ENCODE results near the gene IPO11.

The IPO11 gene

DNA sequence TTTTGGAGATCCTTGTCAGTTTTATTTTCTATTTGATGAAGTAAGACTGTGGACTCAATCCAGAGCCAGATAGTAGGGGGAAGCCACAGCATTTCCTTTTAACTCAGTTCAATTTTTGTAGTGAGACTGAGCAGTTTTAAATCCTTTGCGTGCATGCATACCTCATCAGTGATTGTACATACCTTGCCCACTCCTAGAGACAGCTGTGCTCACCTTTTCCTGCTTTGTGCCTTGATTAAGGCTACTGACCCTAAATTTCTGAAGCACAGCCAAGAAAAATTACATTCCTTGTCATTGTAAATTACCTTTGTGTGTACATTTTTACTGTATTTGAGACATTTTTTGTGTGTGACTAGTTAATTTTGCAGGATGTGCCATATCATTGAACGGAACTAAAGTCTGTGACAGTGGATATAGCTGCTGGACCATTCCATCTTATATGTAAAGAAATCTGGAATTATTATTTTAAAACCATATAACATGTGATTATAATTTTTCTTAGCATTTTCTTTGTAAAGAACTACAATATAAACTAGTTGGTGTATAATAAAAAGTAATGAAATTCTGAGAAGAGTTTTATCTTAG, 26.7 kb upstream of the IPO11 start:
- TF ChIP-seq POLR2A (IDR thresholded peaks at IDR 0.05; ENCODE audit: low read depth, low read length) (no peak), SPI1 (IDR thresholded peaks at IDR 0.05; ENCODE audit: low read depth, low read length) (no peak), TAF1 (IDR thresholded peaks at IDR 0.05; ENCODE audit: low read depth, low read length) (no peak), POLR2AphosphoS5 (IDR thresholded peaks at IDR 0.05; ENCODE audit: low read depth, low read length) (no peak), POU2F2 (IDR thresholded peaks at IDR 0.05; ENCODE audit: low read depth, low read length) (no peak), PAX5 (IDR thresholded peaks at IDR 0.05; ENCODE audit: insufficient read depth, low read length, severe bottlenecking) (no peak)
- DNase-seq (ENCODE audit: insufficient read length, low spot score) (no peak), FAIRE-seq (no peak)

GRCh38 chr5:62386824-62387223, 25.7 kb upstream of the IPO11 start:
- FAIRE-seq (no peak), DNase-seq (ENCODE audit: insufficient read length, low spot score) (no peak)
- no peak for TF ChIP-seq POLR2AphosphoS5 (IDR thresholded peaks at IDR 0.05; ENCODE audit: low read depth, low read length)
- no peak for TF ChIP-seq SPI1 (IDR thresholded peaks at IDR 0.05; ENCODE audit: low read depth, low read length)
- no peak for TF ChIP-seq PAX5 (IDR thresholded peaks at IDR 0.05; ENCODE audit: insufficient read depth, low read length, severe bottlenecking)
- no peak for TF ChIP-seq TAF1 (IDR thresholded peaks at IDR 0.05; ENCODE audit: low read depth, low read length)
- no peak for TF ChIP-seq POLR2A (IDR thresholded peaks at IDR 0.05; ENCODE audit: low read depth, low read length)
- no peak for TF ChIP-seq POU2F2 (IDR thresholded peaks at IDR 0.05; ENCODE audit: low read depth, low read length)

GRCh38 chr5:62395210-62395950, 17.2 kb upstream of the IPO11 start:
- FAIRE-seq (no peak), DNase-seq (ENCODE audit: insufficient read length, low spot score) (no peak)
- TF ChIP-seq SPI1 (IDR thresholded peaks at IDR 0.05; ENCODE audit: low read depth, low read length), result no peak
- no peak for TF ChIP-seq PAX5 (IDR thresholded peaks at IDR 0.05; ENCODE audit: insufficient read depth, low read length, severe bottlenecking)
- no peak for TF ChIP-seq POU2F2 (IDR thresholded peaks at IDR 0.05; ENCODE audit: low read depth, low read length)
- no peak for TF ChIP-seq TAF1 (IDR thresholded peaks at IDR 0.05; ENCODE audit: low read depth, low read length)
- TF ChIP-seq POLR2AphosphoS5 (IDR thresholded peaks at IDR 0.05; ENCODE audit: low read depth, low read length), result no peak
- TF ChIP-seq POLR2A (IDR thresholded peaks at IDR 0.05; ENCODE audit: low read depth, low read length), result no peak

DNA sequence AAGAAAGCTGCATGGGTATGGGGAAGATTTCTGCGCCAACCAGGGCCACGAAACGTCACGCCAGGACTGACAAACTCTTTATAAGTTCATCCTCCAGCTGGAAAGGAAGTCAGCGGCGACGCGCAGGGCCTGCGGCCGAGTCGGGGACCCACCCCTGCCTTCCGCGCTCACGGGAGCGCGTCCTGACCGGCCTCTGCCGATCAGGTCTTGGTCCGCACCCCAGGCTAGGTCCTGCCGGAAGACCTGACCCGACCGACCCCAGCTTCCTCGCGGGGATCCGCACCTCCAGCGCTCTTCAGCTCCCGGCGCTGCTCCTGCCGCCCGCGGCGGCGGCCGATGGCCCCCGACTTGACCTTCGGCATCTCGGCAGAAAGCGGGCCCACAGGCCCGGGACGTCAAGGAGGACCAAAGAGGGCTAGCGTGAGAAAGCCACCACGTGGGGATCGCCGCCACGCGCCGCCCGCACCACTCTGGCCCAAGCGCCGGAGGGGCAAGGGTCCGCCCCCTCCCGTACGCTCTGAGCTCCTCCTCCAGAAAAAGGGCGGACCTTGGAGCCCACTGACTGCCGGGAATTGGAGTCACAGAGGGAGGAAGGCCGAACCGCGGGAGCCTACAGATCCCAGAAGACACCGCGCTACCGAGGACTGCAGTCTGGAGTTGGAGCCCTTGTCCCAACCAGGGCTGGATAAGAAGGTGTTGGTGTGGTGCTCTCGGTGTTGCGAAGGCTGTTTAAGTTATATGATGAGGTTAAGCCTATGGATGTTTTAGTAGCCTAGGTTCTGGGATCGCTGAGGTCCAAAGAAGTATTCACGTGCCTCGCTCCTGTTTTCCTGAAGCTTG, 8.9 kb upstream of the IPO11 start, which contains the start of gene DIMT1:
DIMT1 (minus strand) TSS at position 495 of the 840 bp plus-strand sequence; CDS start at position 362, 133 bp downstream.
- TF ChIP-seq SPI1 (IDR thresholded peaks at IDR 0.05; ENCODE audit: low read depth, low read length), result peak; percentile 58; the same call in 1 of the 2 replicates
- peak; percentile 3 for TF ChIP-seq PAX5 (IDR thresholded peaks at IDR 0.05; ENCODE audit: insufficient read depth, low read length, severe bottlenecking)
- TF ChIP-seq POLR2AphosphoS5 (IDR thresholded peaks at IDR 0.05; ENCODE audit: low read depth, low read length), result peak; percentile 86
- 0 out of 2 replicates have a peak, but pooled peaks have one; percentile 19 for TF ChIP-seq POU2F2 (IDR thresholded peaks at IDR 0.05; ENCODE audit: low read depth, low read length)
- TF ChIP-seq POLR2A (IDR thresholded peaks at IDR 0.05; ENCODE audit: low read depth, low read length), result peak; percentile 82
- TF ChIP-seq TAF1 (IDR thresholded peaks at IDR 0.05; ENCODE audit: low read depth, low read length), result peak; percentile 50
- FAIRE-seq (peak; percentile 95), DNase-seq (ENCODE audit: insufficient read length, low spot score) (peak; percentile 88)

GRCh38 chr5:62413711-62414110, 1.1 kb downstream of the IPO11 start:
- TF ChIP-seq POLR2AphosphoS5 (IDR thresholded peaks at IDR 0.05; ENCODE audit: low read depth, low read length) (no peak), POU2F2 (IDR thresholded peaks at IDR 0.05; ENCODE audit: low read depth, low read length) (no peak), POLR2A (IDR thresholded peaks at IDR 0.05; ENCODE audit: low read depth, low read length) (no peak)
- FAIRE-seq (no peak), DNase-seq (ENCODE audit: insufficient read length, low spot score) (no peak)

GRCh38 chr5:62418462-62419076, 6.0 kb downstream of the IPO11 start:
- DNase-seq (ENCODE audit: insufficient read length, low spot score), result no peak
- FAIRE-seq, result no peak
- TF ChIP-seq POU2F2 (IDR thresholded peaks at IDR 0.05; ENCODE audit: low read depth, low read length) (no peak), POLR2A (IDR thresholded peaks at IDR 0.05; ENCODE audit: low read depth, low read length) (no peak), PAX5 (IDR thresholded peaks at IDR 0.05; ENCODE audit: insufficient read depth, low read length, severe bottlenecking) (no peak), TAF1 (IDR thresholded peaks at IDR 0.05; ENCODE audit: low read depth, low read length) (no peak), SPI1 (IDR thresholded peaks at IDR 0.05; ENCODE audit: low read depth, low read length) (no peak), POLR2AphosphoS5 (IDR thresholded peaks at IDR 0.05; ENCODE audit: low read depth, low read length) (no peak)

DNA sequence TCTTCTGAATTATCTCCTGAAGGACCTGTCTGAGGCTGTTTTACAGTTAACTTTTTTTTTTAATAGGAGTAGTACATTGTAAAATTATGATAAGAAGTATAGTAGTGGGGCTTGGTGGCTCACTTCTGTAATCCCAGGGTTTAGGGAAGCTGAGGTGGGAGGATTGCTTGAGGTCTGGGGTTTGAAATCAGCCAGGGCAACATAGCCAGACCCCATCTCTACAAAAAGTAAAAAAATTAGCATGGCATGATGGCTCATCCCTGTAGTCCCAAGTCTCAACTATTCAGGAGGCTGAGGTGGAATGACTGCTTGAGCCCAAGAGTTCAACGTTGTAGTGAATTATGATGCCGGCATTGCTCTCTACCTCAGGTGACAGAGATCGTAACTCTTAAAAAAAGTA, 7.0 kb downstream of the IPO11 start:
- FAIRE-seq (no peak), DNase-seq (ENCODE audit: insufficient read length, low spot score) (no peak)
- TF ChIP-seq TAF1 (IDR thresholded peaks at IDR 0.05; ENCODE audit: low read depth, low read length) (no peak), POLR2A (IDR thresholded peaks at IDR 0.05; ENCODE audit: low read depth, low read length) (no peak), SPI1 (IDR thresholded peaks at IDR 0.05; ENCODE audit: low read depth, low read length) (no peak), PAX5 (IDR thresholded peaks at IDR 0.05; ENCODE audit: insufficient read depth, low read length, severe bottlenecking) (no peak), POU2F2 (IDR thresholded peaks at IDR 0.05; ENCODE audit: low read depth, low read length) (no peak), POLR2AphosphoS5 (IDR thresholded peaks at IDR 0.05; ENCODE audit: low read depth, low read length) (no peak)

DNA sequence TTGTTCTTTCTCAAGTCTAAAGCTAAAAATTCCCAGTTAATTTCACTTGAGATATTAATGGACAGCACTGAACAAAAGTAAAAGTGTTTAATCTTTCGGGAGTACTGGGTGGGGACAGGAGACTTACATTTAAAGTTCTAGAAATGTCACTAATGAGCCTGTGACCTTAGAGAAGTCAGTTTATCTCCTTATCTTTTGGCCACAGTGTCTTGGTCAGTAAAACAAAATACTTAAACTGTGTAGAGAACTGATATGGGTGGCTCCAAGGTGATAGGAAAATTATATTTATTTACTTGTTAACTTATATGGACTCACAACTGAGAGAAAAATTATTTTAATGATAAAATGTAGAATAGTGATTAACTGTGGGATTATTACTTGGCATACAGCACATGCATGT, 8.9 kb downstream of the IPO11 start:
- TF ChIP-seq TAF1 (IDR thresholded peaks at IDR 0.05; ENCODE audit: low read depth, low read length) (no peak), POU2F2 (IDR thresholded peaks at IDR 0.05; ENCODE audit: low read depth, low read length) (no peak), SPI1 (IDR thresholded peaks at IDR 0.05; ENCODE audit: low read depth, low read length) (no peak), POLR2A (IDR thresholded peaks at IDR 0.05; ENCODE audit: low read depth, low read length) (no peak), POLR2AphosphoS5 (IDR thresholded peaks at IDR 0.05; ENCODE audit: low read depth, low read length) (no peak), PAX5 (IDR thresholded peaks at IDR 0.05; ENCODE audit: insufficient read depth, low read length, severe bottlenecking) (no peak)
- FAIRE-seq, result no peak
- no peak for DNase-seq (ENCODE audit: insufficient read length, low spot score)

All from GM12891 (cell line).